HEK293 (cell line): ENCODE measurements around the gene TMC5.
A peak's percentile ranks its signal among the peaks of the same experiment; 100 is the strongest.

Experiments
- BCL11B ChIP-seq: fragments of 450-650 bp; formaldehyde crosslinking; IDR thresholded peaks from 2 replicates; pipeline ENCODE4 v1.5.1; 2016; ENCODE audit warnings: low read depth, missing biosample characterization, missing genetic modification characterization
- GLIS1 ChIP-seq: fragments of 450-650 bp; formaldehyde crosslinking; IDR thresholded peaks from 2 replicates; pipeline ENCODE4 v1.5.1; 2016; ENCODE audit warnings: missing biosample characterization, missing genetic modification characterization
- HOXC10 ChIP-seq: sonication (generic); formaldehyde crosslinking; IDR thresholded peaks from 2 replicates; pipeline ENCODE4 v1.8.1; 2023; ENCODE audit warnings: mild to moderate bottlenecking, missing genetic modification reagents
- SP2 ChIP-seq: fragments of 450-650 bp; formaldehyde crosslinking; IDR thresholded peaks from 2 replicates; pipeline ENCODE4 v1.5.1; 2016; ENCODE audit warnings: missing biosample characterization, missing genetic modification characterization
- SP7 ChIP-seq: fragments of 450-650 bp; formaldehyde crosslinking; IDR thresholded peaks from 2 replicates; pipeline ENCODE4 v1.5.1; 2016; ENCODE audit warnings: missing biosample characterization, missing genetic modification characterization
- ZBTB21 ChIP-seq: fragments of 450-650 bp; formaldehyde crosslinking; IDR thresholded peaks from 2 replicates; pipeline ENCODE4 v1.5.1; 2017; ENCODE audit warnings: missing biosample characterization, missing genetic modification characterization
- ZFP37 ChIP-seq: fragments of 450-650 bp; formaldehyde crosslinking; IDR thresholded peaks from 2 replicates; pipeline ENCODE4 v1.5.1; 2016; ENCODE audit warnings: missing biosample characterization, missing genetic modification characterization
- ZFP41 ChIP-seq: fragments of 450-650 bp; formaldehyde crosslinking; IDR thresholded peaks from 2 replicates; pipeline ENCODE4 v1.5.1; 2016; ENCODE audit warnings: missing biosample characterization, missing genetic modification characterization, borderline replicate concordance
- ZNF157 ChIP-seq: fragments of 450-650 bp; formaldehyde crosslinking; IDR thresholded peaks from 2 replicates; pipeline ENCODE4 v1.5.1; 2016; ENCODE audit warnings: missing biosample characterization, missing genetic modification characterization
- ZNF16 ChIP-seq: fragments of 450-650 bp; formaldehyde crosslinking; IDR thresholded peaks from 2 replicates; pipeline ENCODE4 v1.5.1; 2016; ENCODE audit warnings: low read depth, missing biosample characterization, missing genetic modification characterization
- ZNF404 ChIP-seq: fragments of 450-650 bp; formaldehyde crosslinking; IDR thresholded peaks from 2 replicates; pipeline ENCODE4 v1.5.1; 2017; ENCODE audit warnings: missing biosample characterization, missing genetic modification characterization
- ZNF416 ChIP-seq: fragments of 450-650 bp; formaldehyde crosslinking; IDR thresholded peaks from 2 replicates; pipeline ENCODE4 v1.5.1; 2016; ENCODE audit warnings: missing biosample characterization, missing genetic modification characterization
- ZNF423 ChIP-seq: fragments of 450-650 bp; formaldehyde crosslinking; IDR thresholded peaks from 2 replicates; pipeline ENCODE4 v1.5.1; 2016; ENCODE audit warnings: missing biosample characterization, missing genetic modification characterization
- ZNF610 ChIP-seq: fragments of 450-650 bp; formaldehyde crosslinking; IDR thresholded peaks from 2 replicates; pipeline ENCODE4 v1.5.1; 2016; ENCODE audit warnings: missing biosample characterization, missing genetic modification characterization, borderline replicate concordance
- ZNF791 ChIP-seq: fragments of 450-650 bp; formaldehyde crosslinking; IDR thresholded peaks from 2 replicates; pipeline ENCODE4 v1.5.1; 2016; ENCODE audit warnings: missing biosample characterization, missing genetic modification characterization
- ZXDB ChIP-seq: fragments of 450-650 bp; formaldehyde crosslinking; IDR thresholded peaks from 2 replicates; pipeline ENCODE4 v1.5.1; 2016; ENCODE audit warnings: missing biosample characterization, missing genetic modification characterization
- TF ChIP-seq, protein P1 (sequence below): fragments of 450-650 bp; formaldehyde crosslinking; IDR thresholded peaks from 2 replicates; pipeline ENCODE4 v1.5.1; 2016; ENCODE audit warnings: missing biosample characterization, missing genetic modification characterization, borderline replicate concordance
- TF ChIP-seq, protein P2 (sequence below): fragments of 450-650 bp; formaldehyde crosslinking; IDR thresholded peaks from 2 replicates; pipeline ENCODE4 v1.5.1; 2016; ENCODE audit warnings: missing biosample characterization, missing genetic modification characterization
- TF ChIP-seq, protein P3 (sequence below): fragments of 450-650 bp; formaldehyde crosslinking; IDR thresholded peaks from 2 replicates; pipeline ENCODE4 v1.5.1; 2017; ENCODE audit warnings: missing biosample characterization, missing genetic modification characterization
- TF ChIP-seq, protein P4 (sequence below): fragments of 450-650 bp; formaldehyde crosslinking; IDR thresholded peaks from 2 replicates; pipeline ENCODE4 v1.5.1; 2016; ENCODE audit warnings: missing biosample characterization, missing genetic modification characterization, borderline replicate concordance
- TF ChIP-seq, protein P5 (sequence below): fragments of 450-650 bp; formaldehyde crosslinking; IDR thresholded peaks from 2 replicates; pipeline ENCODE4 v1.5.1; 2016; ENCODE audit warnings: missing biosample characterization, missing genetic modification characterization, low read depth
- TF ChIP-seq, protein P6 (sequence below): fragments of 450-650 bp; formaldehyde crosslinking; IDR thresholded peaks from 2 replicates; pipeline ENCODE4 v1.5.1; 2016; ENCODE audit warnings: missing biosample characterization, missing genetic modification characterization

The TMC5 gene

DNA sequence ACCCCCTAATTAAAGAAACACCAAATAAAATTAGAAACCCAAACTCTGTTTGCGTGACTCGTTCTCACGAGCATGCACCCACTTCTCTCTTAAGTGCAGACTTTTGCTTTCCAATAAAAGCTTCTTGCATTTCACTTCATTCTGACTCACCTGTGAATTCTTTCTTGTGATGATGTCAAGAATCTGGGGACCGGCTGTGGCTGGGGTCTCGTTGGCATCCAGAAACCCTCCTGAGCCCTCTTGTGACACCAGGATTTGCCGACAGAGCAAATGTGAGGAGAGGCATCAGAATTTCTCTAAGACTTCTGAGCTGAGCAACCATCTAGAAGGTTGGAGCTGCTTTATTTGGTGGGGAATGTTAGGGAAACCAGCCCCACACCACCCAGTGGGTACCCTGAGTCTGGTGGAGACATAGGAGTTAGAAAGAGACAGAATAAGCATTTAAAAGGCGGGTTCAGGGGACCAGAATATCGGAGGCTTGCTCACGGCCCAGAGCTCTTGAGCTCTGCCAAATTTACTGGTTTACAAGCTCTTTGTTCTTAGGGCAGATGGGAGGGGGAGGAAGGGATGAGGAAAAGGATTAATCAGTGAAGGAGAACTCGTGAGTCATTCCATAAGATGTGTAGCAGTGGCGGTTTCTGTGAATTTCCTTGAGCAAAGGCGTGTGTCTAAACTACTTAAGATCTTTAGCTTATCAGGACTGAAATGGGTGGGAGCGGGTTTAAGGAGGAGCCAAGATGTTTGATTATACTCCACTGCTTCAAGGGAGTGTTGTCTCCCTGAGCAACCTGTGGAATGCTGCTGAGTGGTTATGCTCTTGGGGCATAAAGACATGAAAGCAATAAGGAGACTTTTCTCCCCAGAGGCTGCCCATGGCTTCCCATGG, 24.2 kb upstream of the TMC5 start (continued):
- TF ChIP-seq, protein P1, sequence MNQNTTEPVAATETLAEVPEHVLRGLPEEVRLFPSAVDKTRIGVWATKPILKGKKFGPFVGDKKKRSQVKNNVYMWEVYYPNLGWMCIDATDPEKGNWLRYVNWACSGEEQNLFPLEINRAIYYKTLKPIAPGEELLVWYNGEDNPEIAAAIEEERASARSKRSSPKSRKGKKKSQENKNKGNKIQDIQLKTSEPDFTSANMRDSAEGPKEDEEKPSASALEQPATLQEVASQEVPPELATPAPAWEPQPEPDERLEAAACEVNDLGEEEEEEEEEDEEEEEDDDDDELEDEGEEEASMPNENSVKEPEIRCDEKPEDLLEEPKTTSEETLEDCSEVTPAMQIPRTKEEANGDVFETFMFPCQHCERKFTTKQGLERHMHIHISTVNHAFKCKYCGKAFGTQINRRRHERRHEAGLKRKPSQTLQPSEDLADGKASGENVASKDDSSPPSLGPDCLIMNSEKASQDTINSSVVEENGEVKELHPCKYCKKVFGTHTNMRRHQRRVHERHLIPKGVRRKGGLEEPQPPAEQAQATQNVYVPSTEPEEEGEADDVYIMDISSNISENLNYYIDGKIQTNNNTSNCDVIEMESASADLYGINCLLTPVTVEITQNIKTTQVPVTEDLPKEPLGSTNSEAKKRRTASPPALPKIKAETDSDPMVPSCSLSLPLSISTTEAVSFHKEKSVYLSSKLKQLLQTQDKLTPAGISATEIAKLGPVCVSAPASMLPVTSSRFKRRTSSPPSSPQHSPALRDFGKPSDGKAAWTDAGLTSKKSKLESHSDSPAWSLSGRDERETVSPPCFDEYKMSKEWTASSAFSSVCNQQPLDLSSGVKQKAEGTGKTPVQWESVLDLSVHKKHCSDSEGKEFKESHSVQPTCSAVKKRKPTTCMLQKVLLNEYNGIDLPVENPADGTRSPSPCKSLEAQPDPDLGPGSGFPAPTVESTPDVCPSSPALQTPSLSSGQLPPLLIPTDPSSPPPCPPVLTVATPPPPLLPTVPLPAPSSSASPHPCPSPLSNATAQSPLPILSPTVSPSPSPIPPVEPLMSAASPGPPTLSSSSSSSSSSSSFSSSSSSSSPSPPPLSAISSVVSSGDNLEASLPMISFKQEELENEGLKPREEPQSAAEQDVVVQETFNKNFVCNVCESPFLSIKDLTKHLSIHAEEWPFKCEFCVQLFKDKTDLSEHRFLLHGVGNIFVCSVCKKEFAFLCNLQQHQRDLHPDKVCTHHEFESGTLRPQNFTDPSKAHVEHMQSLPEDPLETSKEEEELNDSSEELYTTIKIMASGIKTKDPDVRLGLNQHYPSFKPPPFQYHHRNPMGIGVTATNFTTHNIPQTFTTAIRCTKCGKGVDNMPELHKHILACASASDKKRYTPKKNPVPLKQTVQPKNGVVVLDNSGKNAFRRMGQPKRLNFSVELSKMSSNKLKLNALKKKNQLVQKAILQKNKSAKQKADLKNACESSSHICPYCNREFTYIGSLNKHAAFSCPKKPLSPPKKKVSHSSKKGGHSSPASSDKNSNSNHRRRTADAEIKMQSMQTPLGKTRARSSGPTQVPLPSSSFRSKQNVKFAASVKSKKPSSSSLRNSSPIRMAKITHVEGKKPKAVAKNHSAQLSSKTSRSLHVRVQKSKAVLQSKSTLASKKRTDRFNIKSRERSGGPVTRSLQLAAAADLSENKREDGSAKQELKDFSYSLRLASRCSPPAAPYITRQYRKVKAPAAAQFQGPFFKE (tag by site-specific recombination) = no peak
- TF ChIP-seq SP7 (tag by site-specific recombination) = peak; percentile 29; the same call in 1 of the 2 replicates
- no peak for TF ChIP-seq ZNF423 (tag by site-specific recombination)
- no peak for TF ChIP-seq ZNF16 (tag by site-specific recombination)
- no peak for TF ChIP-seq ZXDB
- no peak for TF ChIP-seq ZFP41 (tag by site-specific recombination)
- TF ChIP-seq GLIS1 (tag by site-specific recombination) = no peak
- TF ChIP-seq, protein P2, sequence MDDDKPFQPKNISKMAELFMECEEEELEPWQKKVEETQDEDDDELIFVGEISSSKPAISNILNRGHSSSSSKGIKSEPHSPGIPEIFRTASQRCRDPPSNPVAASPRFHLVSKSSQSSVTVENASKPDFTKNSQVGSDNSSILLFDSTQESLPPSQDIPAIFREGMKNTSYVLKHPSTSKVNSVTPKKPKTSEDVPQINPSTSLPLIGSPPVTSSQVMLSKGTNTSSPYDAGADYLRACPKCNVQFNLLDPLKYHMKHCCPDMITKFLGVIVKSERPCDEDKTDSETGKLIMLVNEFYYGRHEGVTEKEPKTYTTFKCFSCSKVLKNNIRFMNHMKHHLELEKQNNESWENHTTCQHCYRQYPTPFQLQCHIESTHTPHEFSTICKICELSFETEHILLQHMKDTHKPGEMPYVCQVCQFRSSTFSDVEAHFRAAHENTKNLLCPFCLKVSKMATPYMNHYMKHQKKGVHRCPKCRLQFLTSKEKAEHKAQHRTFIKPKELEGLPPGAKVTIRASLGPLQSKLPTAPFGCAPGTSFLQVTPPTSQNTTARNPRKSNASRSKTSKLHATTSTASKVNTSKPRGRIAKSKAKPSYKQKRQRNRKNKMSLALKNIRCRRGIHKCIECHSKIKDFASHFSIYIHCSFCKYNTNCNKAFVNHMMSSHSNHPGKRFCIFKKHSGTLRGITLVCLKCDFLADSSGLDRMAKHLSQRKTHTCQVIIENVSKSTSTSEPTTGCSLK (tag by site-specific recombination) = no peak
- TF ChIP-seq BCL11B = no peak
- no peak for TF ChIP-seq ZNF610 (tag by site-specific recombination)
- TF ChIP-seq ZNF157 (tag by site-specific recombination) = no peak
- no peak for TF ChIP-seq ZNF416
- TF ChIP-seq, protein P3, sequence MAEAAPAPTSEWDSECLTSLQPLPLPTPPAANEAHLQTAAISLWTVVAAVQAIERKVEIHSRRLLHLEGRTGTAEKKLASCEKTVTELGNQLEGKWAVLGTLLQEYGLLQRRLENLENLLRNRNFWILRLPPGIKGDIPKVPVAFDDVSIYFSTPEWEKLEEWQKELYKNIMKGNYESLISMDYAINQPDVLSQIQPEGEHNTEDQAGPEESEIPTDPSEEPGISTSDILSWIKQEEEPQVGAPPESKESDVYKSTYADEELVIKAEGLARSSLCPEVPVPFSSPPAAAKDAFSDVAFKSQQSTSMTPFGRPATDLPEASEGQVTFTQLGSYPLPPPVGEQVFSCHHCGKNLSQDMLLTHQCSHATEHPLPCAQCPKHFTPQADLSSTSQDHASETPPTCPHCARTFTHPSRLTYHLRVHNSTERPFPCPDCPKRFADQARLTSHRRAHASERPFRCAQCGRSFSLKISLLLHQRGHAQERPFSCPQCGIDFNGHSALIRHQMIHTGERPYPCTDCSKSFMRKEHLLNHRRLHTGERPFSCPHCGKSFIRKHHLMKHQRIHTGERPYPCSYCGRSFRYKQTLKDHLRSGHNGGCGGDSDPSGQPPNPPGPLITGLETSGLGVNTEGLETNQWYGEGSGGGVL (tag by site-specific recombination) = 0 out of 2 replicates have a peak, but pooled peaks have one; percentile 14
- TF ChIP-seq HOXC10 (CRISPR knock-in tag) = no peak
- TF ChIP-seq, protein P4, sequence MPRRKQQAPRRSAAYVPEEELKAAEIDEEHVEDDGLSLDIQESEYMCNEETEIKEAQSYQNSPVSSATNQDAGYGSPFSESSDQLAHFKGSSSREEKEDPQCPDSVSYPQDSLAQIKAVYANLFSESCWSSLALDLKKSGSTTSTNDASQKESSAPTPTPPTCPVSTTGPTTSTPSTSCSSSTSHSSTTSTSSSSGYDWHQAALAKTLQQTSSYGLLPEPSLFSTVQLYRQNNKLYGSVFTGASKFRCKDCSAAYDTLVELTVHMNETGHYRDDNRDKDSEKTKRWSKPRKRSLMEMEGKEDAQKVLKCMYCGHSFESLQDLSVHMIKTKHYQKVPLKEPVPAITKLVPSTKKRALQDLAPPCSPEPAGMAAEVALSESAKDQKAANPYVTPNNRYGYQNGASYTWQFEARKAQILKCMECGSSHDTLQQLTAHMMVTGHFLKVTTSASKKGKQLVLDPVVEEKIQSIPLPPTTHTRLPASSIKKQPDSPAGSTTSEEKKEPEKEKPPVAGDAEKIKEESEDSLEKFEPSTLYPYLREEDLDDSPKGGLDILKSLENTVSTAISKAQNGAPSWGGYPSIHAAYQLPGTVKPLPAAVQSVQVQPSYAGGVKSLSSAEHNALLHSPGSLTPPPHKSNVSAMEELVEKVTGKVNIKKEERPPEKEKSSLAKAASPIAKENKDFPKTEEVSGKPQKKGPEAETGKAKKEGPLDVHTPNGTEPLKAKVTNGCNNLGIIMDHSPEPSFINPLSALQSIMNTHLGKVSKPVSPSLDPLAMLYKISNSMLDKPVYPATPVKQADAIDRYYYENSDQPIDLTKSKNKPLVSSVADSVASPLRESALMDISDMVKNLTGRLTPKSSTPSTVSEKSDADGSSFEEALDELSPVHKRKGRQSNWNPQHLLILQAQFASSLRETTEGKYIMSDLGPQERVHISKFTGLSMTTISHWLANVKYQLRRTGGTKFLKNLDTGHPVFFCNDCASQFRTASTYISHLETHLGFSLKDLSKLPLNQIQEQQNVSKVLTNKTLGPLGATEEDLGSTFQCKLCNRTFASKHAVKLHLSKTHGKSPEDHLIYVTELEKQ (tag by site-specific recombination) = no peak
- no peak for TF ChIP-seq ZBTB21 (tag by site-specific recombination)
- TF ChIP-seq SP2 (tag by site-specific recombination) = no peak
- no peak for TF ChIP-seq ZFP37
- TF ChIP-seq ZNF404 (tag by site-specific recombination) = no peak
- TF ChIP-seq, protein P5, sequence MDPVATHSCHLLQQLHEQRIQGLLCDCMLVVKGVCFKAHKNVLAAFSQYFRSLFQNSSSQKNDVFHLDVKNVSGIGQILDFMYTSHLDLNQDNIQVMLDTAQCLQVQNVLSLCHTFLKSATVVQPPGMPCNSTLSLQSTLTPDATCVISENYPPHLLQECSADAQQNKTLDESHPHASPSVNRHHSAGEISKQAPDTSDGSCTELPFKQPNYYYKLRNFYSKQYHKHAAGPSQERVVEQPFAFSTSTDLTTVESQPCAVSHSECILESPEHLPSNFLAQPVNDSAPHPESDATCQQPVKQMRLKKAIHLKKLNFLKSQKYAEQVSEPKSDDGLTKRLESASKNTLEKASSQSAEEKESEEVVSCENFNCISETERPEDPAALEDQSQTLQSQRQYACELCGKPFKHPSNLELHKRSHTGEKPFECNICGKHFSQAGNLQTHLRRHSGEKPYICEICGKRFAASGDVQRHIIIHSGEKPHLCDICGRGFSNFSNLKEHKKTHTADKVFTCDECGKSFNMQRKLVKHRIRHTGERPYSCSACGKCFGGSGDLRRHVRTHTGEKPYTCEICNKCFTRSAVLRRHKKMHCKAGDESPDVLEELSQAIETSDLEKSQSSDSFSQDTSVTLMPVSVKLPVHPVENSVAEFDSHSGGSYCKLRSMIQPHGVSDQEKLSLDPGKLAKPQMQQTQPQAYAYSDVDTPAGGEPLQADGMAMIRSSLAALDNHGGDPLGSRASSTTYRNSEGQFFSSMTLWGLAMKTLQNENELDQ (tag by site-specific recombination) = no peak
- TF ChIP-seq, protein P6, sequence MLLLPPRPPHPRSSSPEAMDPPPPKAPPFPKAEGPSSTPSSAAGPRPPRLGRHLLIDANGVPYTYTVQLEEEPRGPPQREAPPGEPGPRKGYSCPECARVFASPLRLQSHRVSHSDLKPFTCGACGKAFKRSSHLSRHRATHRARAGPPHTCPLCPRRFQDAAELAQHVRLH (tag by site-specific recombination) = no peak
- TF ChIP-seq ZNF791 (tag by site-specific recombination) = no peak
